Tibial nerve (tissue), 4 donors: ENCODE results near the gene CORO1A. TPM values are rescaled to one million over a fixed set of nuclear protein-coding genes. Genes with fewer than 3 reads are reported as not detected.
"Not testable (repeated sequence)": the region's sequence is repeated elsewhere in the genome, so short reads cannot be mapped to it uniquely, and the experiment has no call there.

Experiments used
- DNase-seq, 2 donors: peaks; one replicate each; pipeline ENCODE4 v3.0.0-alpha.2; 2019; ENCODE audit warnings: low spot score in 2 of 2
- H3K27ac ChIP-seq, 4 donors: fragments of 200-600 bp; sonication (generic) in 3 of 4; one replicate each; pipeline ENCODE4 v1.5.1; 2017 to 2019; ENCODE audit warnings: mild to moderate bottlenecking in 1 of 4
- H3K27me3 ChIP-seq, 2 donors: fragments of 200-600 bp; sonication (generic) in 1 of 2; one replicate each; pipeline versions ENCODE4 v1.5.1 to v1.6.0; 2017 to 2019
- H3K36me3 ChIP-seq, 3 donors: fragments of 200-600 bp; sonication (generic); one replicate each; pipeline ENCODE4 v1.5.1; 2018 to 2019
- H3K4me1 ChIP-seq, 4 donors: fragments of 200-600 bp; sonication (generic) in 3 of 4; one replicate each; pipeline ENCODE4 v1.5.1; 2017 to 2019
- H3K4me3 ChIP-seq, 4 donors: fragments of 200-600 bp; sonication (generic) in 3 of 4; one replicate each; pipeline ENCODE4 v1.5.1; 2017 to 2019; ENCODE audit warnings: mild to moderate bottlenecking in 1 of 4, moderate library complexity in 1 of 4
- H3K9me3 ChIP-seq, 4 donors: fragments of 200-600 bp; sonication (generic) in 3 of 4; one replicate each; pipeline ENCODE4 v1.5.1; 2017 to 2019
- CTCF ChIP-seq, 5 experiments: fragments of 200-600 bp in 3 of 5; fragments of 450-650 bp in 2 of 5; sonication (generic) in 3 of 5; IDR thresholded peaks; one replicate each; pipeline ENCODE4 v1.5.1; 2016 to 2019; ENCODE audit warnings: antibody characterized with exemption in 5 of 5, mild to moderate bottlenecking in 3 of 5, moderate library complexity in 2 of 5
- EP300 ChIP-seq, 2 donors: sonication (generic); formaldehyde crosslinking; IDR thresholded peaks; one replicate each; pipeline ENCODE4 v1.6.1; 2017; ENCODE audit warnings: antibody characterized with exemption in 2 of 2, mild to moderate bottlenecking in 1 of 2
- POLR2A ChIP-seq, 2 donors: fragments of 450-650 bp; IDR thresholded peaks; one replicate each; pipeline ENCODE4 v1.6.1; 2017; ENCODE audit warnings: antibody characterized with exemption in 2 of 2, mild to moderate bottlenecking in 2 of 2, moderate library complexity in 2 of 2
- WGBS, 2 donors: methylation state at CpG; one replicate each; pipeline ENCODE4 v1.1.5; 2018; 5-methylcytosine and 5-hydroxymethylcytosine counted together
- total RNA-seq, 4 donors: library from RNA; depleted of rRNA; stranded (reverse); fragments of >200 nt; gene quantifications; one replicate each; pipeline ENCODE4 v1.1.0, GENCODE V29; 2016

The CORO1A gene
- total RNA-seq, 4 donors from 2014 or later: 35.0 to 66.9 (median 47.1) TPM

- H3K27me3 ChIP-seq: no peaks in the 10 kb centered on the region
- H3K27ac ChIP-seq: no peak overlapping the region
- no peaks in the 10 kb centered on the region for H3K9me3 ChIP-seq
- no peaks in the 10 kb centered on the region for H3K4me1 ChIP-seq
- no peak overlapping the region for H3K4me3 ChIP-seq
- WGBS, 2 donors: 95 to 97% methylated on average over 5 of the region's 5 CpGs
- no peaks in the 10 kb centered on the region for H3K36me3 ChIP-seq
- TF ChIP-seq EP300 (IDR thresholded peaks at IDR 0.05): no peak
- no peak for TF ChIP-seq POLR2A (IDR thresholded peaks at IDR 0.05)
- no peak for TF ChIP-seq CTCF (IDR thresholded peaks at IDR 0.05)
- DNase-seq: no peak
These were observed 28.2 kb upstream of the CORO1A start for GRCh38 chr16:30155188-30155587.

GRCh38 chr16:30157214-30157613, 26.2 kb upstream of the CORO1A start:
- no peaks in the 10 kb centered on the region for H3K27me3 ChIP-seq
- no peak for DNase-seq
- H3K4me3 ChIP-seq: no peak overlapping the region
- H3K36me3 ChIP-seq: no peaks in the 10 kb centered on the region
- 64 to 74% methylated on average over 1 of the region's 1 CpG for WGBS, 2 donors
- H3K27ac ChIP-seq: no peak overlapping the region
- no peaks in the 10 kb centered on the region for H3K9me3 ChIP-seq
- TF ChIP-seq EP300 (IDR thresholded peaks at IDR 0.05): no peak
- no peak for TF ChIP-seq CTCF (IDR thresholded peaks at IDR 0.05)
- TF ChIP-seq POLR2A (IDR thresholded peaks at IDR 0.05): no peak
- no peaks in the 10 kb centered on the region for H3K4me1 ChIP-seq

GRCh38 chr16:30163538-30163937, 19.9 kb upstream of the CORO1A start:
- Histone ChIP-seq H3K27ac (no peak overlapping the region), H3K4me3 (no peak overlapping the region), H3K9me3 (no peaks in the 10 kb centered on the region), H3K27me3 (no peaks in the 10 kb centered on the region), H3K36me3 (no peaks in the 10 kb centered on the region), H3K4me1 (no peaks in the 10 kb centered on the region)
- TF ChIP-seq CTCF (IDR thresholded peaks at IDR 0.05): no peak
- no peak for TF ChIP-seq POLR2A (IDR thresholded peaks at IDR 0.05)
- no peak for TF ChIP-seq EP300 (IDR thresholded peaks at IDR 0.05)
- no peak for DNase-seq
- WGBS, 2 donors: 78 to 83% methylated on average over 3 of the region's 3 CpGs

GRCh38 chr16:30166202-30166902, 17.1 kb upstream of the CORO1A start:
- Histone ChIP-seq H3K27me3 (no peaks in the 10 kb centered on the region), H3K27ac (no peak overlapping the region), H3K4me1 (no peaks in the 10 kb centered on the region), H3K36me3 (no peaks in the 10 kb centered on the region), H3K4me3 (no peak overlapping the region), H3K9me3 (no peaks in the 10 kb centered on the region)
- 87% methylated on average over 11 of the region's 11 CpGs for WGBS, 2 donors
- TF ChIP-seq EP300 (IDR thresholded peaks at IDR 0.05): peak in 1 of 2 donors; percentile 28
- TF ChIP-seq POLR2A (IDR thresholded peaks at IDR 0.05): no peak
- no peak for TF ChIP-seq CTCF (IDR thresholded peaks at IDR 0.05)
- DNase-seq: no peak

GRCh38 chr16:30168746-30169145, 14.7 kb upstream of the CORO1A start:
- DNase-seq, H3K36me3 ChIP-seq, H3K4me1 ChIP-seq, H3K27me3 ChIP-seq, H3K27ac ChIP-seq, H3K4me3 ChIP-seq, H3K9me3 ChIP-seq: not testable (repeated sequence)
- WGBS, 2 donors: 88% methylated on average over 8 of the region's 29 CpGs; no CpG with 5 or more reads in 1 of the 2 donors

GRCh38 chr16:30169416-30169815, 14.0 kb upstream of the CORO1A start:
- not testable (repeated sequence) for H3K4me1 ChIP-seq, DNase-seq, H3K27me3 ChIP-seq, H3K9me3 ChIP-seq, H3K27ac ChIP-seq, H3K4me3 ChIP-seq, H3K36me3 ChIP-seq
- no CpG with 5 or more reads among the region's 38 CpGs for WGBS, 2 donors

- not testable (repeated sequence) for H3K4me3 ChIP-seq
- WGBS, 2 donors: 37 to 65% methylated on average over 4 to 11 of the region's 31 CpGs
These were observed 13.3 kb upstream of the CORO1A start for GRCh38 chr16:30170145-30170544.

More at GRCh38 chr16:30170145-30170544, 13.3 kb upstream of the CORO1A start:
- H3K4me1 ChIP-seq, H3K27me3 ChIP-seq, DNase-seq, H3K36me3 ChIP-seq, H3K9me3 ChIP-seq, H3K27ac ChIP-seq: not testable (repeated sequence)
